Measurements from ENCODE around the gene ADAMTS6. TPM values are rescaled to one million over a fixed set of nuclear protein-coding genes. Genes with fewer than 3 reads are reported as not detected.

Gene ADAMTS6
- total RNA-seq, 5 donors from 2014 or later (not counting 1 experiment from before 2014, with no cell fraction given) = 2.0 to 5.3 (median 4.0) TPM

DNA sequence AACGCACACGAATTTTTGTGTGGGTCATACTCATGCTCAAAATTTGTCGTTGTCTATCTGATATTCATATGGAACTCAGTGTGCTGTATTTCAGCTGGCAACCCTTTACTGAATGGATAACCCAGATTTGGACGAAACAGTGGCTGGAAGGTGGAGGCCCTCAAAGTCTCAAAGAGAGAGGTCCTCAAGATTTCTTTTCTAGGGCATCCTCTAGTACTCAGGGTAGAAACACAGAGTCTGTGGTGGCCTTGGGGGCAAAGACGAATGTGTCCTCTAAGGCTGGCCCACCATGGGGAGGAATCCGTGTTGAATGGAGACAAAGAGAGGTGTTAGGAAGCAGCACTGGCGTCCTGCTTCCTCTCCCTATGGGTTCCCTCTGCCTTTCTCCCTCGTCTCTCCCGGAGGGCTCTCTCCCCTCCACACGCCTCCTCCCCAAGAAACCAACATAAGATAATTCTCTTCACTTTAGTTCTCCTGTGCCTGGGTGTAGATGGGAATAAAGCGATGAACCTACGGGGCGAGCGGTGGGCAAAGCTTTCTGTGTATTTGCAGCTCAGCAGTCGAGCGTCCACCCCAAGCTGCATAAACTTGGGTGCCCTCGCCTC is 379.2 kb downstream of the ADAMTS6 start:
- Histone ChIP-seq H3K27ac (ENCODE audit: low read length) (peak overlapping the region; percentile 83), H3K4me1 (ENCODE audit: control insufficient read depth in 1 of 2, extremely low read depth in 1 of 2, insufficient read depth in 2 of 2, low read length in 2 of 2) (peaks cover 18 to 19% of the 10 kb centered on the region in 2 experiments), H3K27me3 (replicated peaks in 1 of 2; ENCODE audit: control insufficient read depth in 2 of 2, extremely low read depth in 1 of 2, insufficient read depth in 2 of 2, low read length in 1 of 2) (no peaks in the 10 kb centered on the region), H3K36me3 (ENCODE audit: control insufficient read depth in 2 of 2, extremely low read depth in 1 of 2, insufficient read depth in 1 of 2, low read length in 1 of 2) (no peaks in the 10 kb centered on the region), H3K4me3 (ENCODE audit: control insufficient read depth in 1 of 2, extremely low read depth in 1 of 2, low read length in 1 of 2) (peak overlapping the region; percentile 58 to 79), H3K9me3 (no peaks in the 10 kb centered on the region)
- peak overlapping the region; percentile 78 to 97 for H3K27ac Mint-ChIP-seq
- H3K27me3 Mint-ChIP-seq = no peaks in the 10 kb centered on the region
- ChIA-PET POLR2A (interaction anchor here (0.6 to 1.5 kb wide), 4 partner anchors 15 to 67 kb away, joined by 3 to 6 read pairs (median 4); no protein-coding TSS in a partner anchor), CTCF (interaction anchor here (0.8 to 1.6 kb wide), 4 partner anchors 34 to 381 kb away, joined by 3 to 12 read pairs (median 6); no protein-coding TSS in a partner anchor)
- DNase-seq (peak in 2 of 35 experiments; percentile 1 to 11), ATAC-seq (replicated peaks in 1 of 4) (peak; percentile 4 to 14 (median 8))
- no peaks in the 10 kb centered on the region for H3K36me3 Mint-ChIP-seq
- WGBS (ENCODE audit: insufficient coverage) = 57% methylated on average over 7 of the region's 17 CpGs
- no peaks in the 10 kb centered on the region for H3K9me3 Mint-ChIP-seq
- peak overlapping the region; percentile 72 to 85 (median 84) for H3K4me3 Mint-ChIP-seq
- peaks cover 39 to 51% (median 41%) of the 10 kb centered on the region in 3 donors for H3K4me1 Mint-ChIP-seq

DNA sequence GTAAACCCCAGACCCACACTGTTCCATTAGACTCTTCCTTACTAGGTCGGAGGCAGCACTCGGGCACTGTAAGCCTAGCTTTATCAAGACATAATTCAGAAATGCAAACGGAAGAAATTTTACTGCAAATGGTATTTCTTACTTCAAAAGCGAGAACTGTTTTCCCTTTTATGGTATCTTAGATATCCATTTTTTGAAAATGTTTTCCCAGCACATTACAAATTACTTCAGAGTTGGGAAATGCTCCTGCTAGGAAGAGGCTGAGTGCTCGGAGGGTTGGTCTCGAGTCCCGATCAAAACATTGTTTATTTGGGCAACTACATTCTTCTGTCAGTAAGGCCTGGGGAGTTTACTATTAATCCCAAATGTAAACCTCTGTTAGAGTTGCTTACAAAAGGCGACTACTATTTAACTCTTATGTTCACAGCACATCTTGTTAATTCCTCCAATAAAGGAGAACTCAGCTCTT is 380.1 kb downstream of the ADAMTS6 start:
- no peaks in the 10 kb centered on the region for H3K36me3 Mint-ChIP-seq
- H3K4me1 ChIP-seq (ENCODE audit: control insufficient read depth in 1 of 2, extremely low read depth in 1 of 2, insufficient read depth in 2 of 2, low read length in 2 of 2) = peaks cover 18 to 19% of the 10 kb centered on the region in 2 experiments
- H3K36me3 ChIP-seq (ENCODE audit: control insufficient read depth in 2 of 2, extremely low read depth in 1 of 2, insufficient read depth in 1 of 2, low read length in 1 of 2) = no peaks in the 10 kb centered on the region
- WGBS (ENCODE audit: insufficient coverage) = 100% methylated on average over 2 of the region's 8 CpGs
- peaks cover 0 to 2% of the 10 kb centered on the region in 2 donors for H3K27me3 Mint-ChIP-seq
- H3K27ac ChIP-seq (ENCODE audit: low read length) = no peak overlapping the region
- ATAC-seq (replicated peaks in 1 of 4) (no peak), DNase-seq (no peak)
- H3K4me3 Mint-ChIP-seq = peak overlapping the region; percentile 72 to 85 (median 84)
- ChIA-PET POLR2A (no interaction called here), CTCF (no interaction called here)
- no peaks in the 10 kb centered on the region for H3K9me3 Mint-ChIP-seq
- peaks cover 39 to 51% (median 41%) of the 10 kb centered on the region in 3 donors for H3K4me1 Mint-ChIP-seq
- no peaks in the 10 kb centered on the region for H3K27me3 ChIP-seq (replicated peaks in 1 of 2; ENCODE audit: control insufficient read depth in 2 of 2, extremely low read depth in 1 of 2, insufficient read depth in 2 of 2, low read length in 1 of 2)
- no peak overlapping the region for H3K4me3 ChIP-seq (ENCODE audit: control insufficient read depth in 1 of 2, extremely low read depth in 1 of 2, low read length in 1 of 2)
- peak overlapping the region in 1 of 2 donors; percentile 97 for H3K27ac Mint-ChIP-seq
- H3K9me3 ChIP-seq = no peaks in the 10 kb centered on the region

DNA sequence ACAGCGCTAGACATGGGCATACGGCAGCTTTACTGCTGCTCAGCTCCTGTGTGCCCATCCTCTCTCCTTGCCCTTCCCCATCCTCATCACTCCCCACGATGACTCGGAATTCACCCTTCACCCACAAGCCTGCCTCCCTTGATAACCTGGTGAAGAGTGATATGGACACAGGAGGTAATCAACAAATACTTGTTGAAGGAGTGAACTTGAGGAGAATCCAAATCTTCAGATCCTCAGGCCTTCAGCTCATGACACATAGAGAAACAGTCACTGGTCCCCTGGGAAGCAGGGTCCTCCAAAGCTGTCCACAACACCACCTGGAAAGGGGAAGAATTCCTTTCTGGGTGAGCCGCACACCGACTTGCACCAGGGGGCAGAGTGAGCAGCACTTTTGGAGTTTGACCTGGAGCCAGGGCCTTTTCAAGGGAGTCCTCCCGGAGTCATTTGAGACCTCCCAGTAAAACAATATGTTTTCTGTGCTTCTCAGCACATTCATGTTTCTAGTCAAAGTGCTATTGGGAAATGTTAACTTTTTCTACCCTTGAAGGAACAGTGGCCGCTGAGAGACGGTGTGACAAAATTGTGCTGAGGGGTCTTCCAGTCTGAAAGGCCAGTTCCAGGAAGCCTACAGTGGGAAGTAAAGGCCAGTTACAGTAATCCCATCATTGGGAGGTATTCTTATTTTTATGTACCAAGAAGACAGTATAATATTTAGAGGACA is 380.6 kb downstream of the ADAMTS6 start:
- DNase-seq (peak in 15 of 35 experiments; percentile 2 to 50 (median 10)), ATAC-seq (replicated peaks in 1 of 4) (no peak)
- H3K4me1 ChIP-seq (ENCODE audit: control insufficient read depth in 1 of 2, extremely low read depth in 1 of 2, insufficient read depth in 2 of 2, low read length in 2 of 2) = peaks cover 18 to 19% of the 10 kb centered on the region in 2 experiments
- ChIA-PET CTCF (interaction anchor here in 1 of 2 donors (1.4 kb wide), 1 partner anchor 381 kb away, joined by 4 read pairs; no protein-coding TSS in a partner anchor), POLR2A (interaction anchor here in 1 of 2 donors (0.5 to 0.6 kb wide), 2 partner anchors 266 to 380 kb away, joined by 3 to 5 read pairs; no protein-coding TSS in a partner anchor)
- WGBS (ENCODE audit: insufficient coverage) = 50% methylated on average over 2 of the region's 9 CpGs
- H3K36me3 ChIP-seq (ENCODE audit: control insufficient read depth in 2 of 2, extremely low read depth in 1 of 2, insufficient read depth in 1 of 2, low read length in 1 of 2) = no peaks in the 10 kb centered on the region
- H3K9me3 Mint-ChIP-seq = no peaks in the 10 kb centered on the region
- no peaks in the 10 kb centered on the region for H3K27me3 ChIP-seq (replicated peaks in 1 of 2; ENCODE audit: control insufficient read depth in 2 of 2, extremely low read depth in 1 of 2, insufficient read depth in 2 of 2, low read length in 1 of 2)
- H3K36me3 Mint-ChIP-seq = no peaks in the 10 kb centered on the region
- H3K4me1 Mint-ChIP-seq = peaks cover 36 to 46% (median 41%) of the 10 kb centered on the region in 3 donors
- H3K4me3 Mint-ChIP-seq = peak overlapping the region in 2 of 3 donors; percentile 21 to 53
- H3K9me3 ChIP-seq = no peaks in the 10 kb centered on the region
- H3K27ac Mint-ChIP-seq = peak overlapping the region in 1 of 2 donors; percentile 97
- H3K4me3 ChIP-seq (ENCODE audit: control insufficient read depth in 1 of 2, extremely low read depth in 1 of 2, low read length in 1 of 2) = no peak overlapping the region
- H3K27ac ChIP-seq (ENCODE audit: low read length) = no peak overlapping the region
- H3K27me3 Mint-ChIP-seq = peaks cover 0 to 2% of the 10 kb centered on the region in 2 donors

Other genes starting within 250 kb of the ADAMTS6 start
- 10 to 100 TPM; 12.4 to 85.4 (median 50.5) TPM for gene CENPK, start 81.2 kb upstream of the ADAMTS6 start, total RNA-seq
- gene PPWD1, start 81.4 kb upstream of the ADAMTS6 start, total RNA-seq = 100 to 1,000 TPM in 1 of 5 donors, 10 to 100 TPM in 4; 79.2 to 102 (median 94.3) TPM
- 10 to 100 TPM; 17.5 to 23.2 (median 20.7) TPM for gene TRIM23, start 142.4 kb upstream of the ADAMTS6 start, total RNA-seq
- gene SHLD3, start 143.1 kb upstream of the ADAMTS6 start, total RNA-seq = 10 to 100 TPM in 1 of 5 donors, 1 to 10 TPM in 4; 3.7 to 12.2 (median 6.1) TPM
- gene TRAPPC13, start 143.1 kb upstream of the ADAMTS6 start, total RNA-seq = 10 to 100 TPM; 14.3 to 19.2 (median 16.5) TPM
- gene SGTB, start 240.2 kb upstream of the ADAMTS6 start, total RNA-seq = 10 to 100 TPM; 28.7 to 60.1 (median 35.0) TPM
- 1 to 10 TPM; 1.5 to 7.6 (median 4.1) TPM for gene NLN, start 240.3 kb upstream of the ADAMTS6 start, total RNA-seq